Activated T-cell treated with anti-CD3 and anti-CD28 coated beads, Interleukin-2, amount 50 U/mL, for 1 hour (primary cell): ENCODE measurements around the gene LYSMD4.

Experiments
- DNase-seq: peaks from one replicate; pipeline ENCODE4 v3.0.0-alpha.2; 2020

The LYSMD4 gene

DNA sequence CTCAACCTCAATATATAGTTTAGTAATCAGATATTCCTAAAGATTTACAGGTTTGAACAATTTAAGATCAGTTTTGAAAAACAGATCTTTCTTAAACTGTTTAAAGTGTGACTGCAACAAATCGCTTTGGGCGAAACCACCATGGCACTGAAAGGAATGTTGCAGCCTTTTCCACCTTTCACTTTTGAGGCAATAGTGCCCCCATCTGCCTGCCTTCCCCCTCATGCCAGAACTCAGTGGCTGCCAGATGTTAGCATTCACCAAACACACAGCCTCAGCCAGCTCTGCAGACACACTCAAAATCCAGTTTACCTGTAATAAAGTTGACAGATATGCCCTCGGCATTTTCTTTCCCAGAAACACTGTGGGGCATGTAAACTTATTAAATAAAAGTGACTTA is 3.3 kb downstream of the LYSMD4 start:
- DNase-seq: no peak

DNA sequence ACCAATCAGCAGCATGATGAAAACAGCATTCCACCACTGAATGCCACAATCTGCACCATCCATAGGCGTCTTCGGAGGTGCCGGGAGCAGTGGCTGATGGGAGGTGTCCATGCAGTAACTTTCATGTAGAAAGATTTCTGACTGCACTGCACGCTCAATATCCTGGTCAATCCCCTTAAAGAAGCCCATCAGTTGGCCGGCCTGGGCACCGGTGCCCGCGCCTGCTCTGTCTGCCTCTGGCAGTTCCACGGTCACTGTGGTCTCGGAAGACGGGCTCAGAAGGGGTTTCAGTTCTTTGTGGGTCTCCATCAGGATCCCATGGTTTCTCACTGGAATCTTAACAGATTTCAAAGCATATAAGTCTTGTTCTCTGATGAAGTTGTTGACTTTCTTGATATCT is 3.9 kb downstream of the LYSMD4 start:
- no peak for DNase-seq

DNA sequence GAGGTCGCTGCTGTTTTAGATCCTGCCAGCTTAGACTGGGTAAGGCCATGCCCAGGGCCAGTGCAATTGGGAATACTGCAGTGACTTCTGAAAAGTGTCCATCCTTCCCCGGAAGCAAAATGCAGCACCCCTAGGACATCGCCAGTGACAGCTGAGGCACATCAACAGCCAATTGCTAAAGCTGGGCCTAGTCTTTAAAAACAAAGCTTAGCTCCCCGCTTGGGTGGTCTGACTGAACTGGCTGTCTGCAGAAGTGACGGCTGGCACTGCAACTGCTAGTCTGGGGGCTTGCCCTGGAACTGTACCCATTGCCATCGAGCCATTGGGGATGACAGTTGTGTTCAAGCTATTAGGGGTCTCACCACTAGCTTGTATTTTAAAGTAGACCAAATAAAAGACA is 4.3 kb downstream of the LYSMD4 start:
- no peak for DNase-seq

DNA sequence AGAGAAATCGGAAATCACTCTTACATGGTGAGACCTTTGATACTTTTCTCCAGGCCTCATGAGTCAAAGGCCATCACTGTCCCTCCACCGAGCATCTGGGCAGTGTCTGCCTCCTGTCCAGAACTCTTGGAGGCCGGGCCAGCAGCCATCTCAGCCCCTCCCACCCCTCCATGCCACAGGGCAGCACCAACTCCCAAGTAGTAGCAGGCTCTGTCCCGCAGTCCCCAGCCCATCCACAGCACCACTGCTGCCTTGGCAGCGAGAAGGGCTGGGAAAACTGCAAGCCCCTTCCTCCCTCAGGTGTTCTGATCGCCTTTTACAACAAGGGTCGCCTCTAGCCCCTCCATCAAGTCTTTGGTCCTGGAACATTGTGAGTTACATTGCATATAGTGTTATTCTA is 5.5 kb downstream of the LYSMD4 start:
- DNase-seq: no peak

DNA sequence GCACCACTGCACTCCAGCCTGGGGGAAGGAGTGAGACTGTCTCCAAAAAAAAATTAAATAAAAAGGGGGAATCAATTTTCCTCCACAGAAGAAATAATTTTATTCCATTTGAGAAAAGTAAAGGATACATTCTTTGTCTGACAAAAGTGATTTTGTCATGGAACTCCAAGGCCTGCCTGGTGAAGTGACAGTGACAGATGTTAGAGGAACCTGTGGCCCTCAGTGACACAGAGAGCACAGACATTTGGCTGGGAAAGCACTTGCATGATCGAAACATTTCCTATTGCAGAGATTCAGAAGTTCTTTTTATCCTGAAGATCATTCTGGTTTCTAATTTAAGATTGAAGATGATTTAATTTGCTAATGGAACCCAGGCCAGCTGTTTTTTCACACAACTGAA is 5.9 kb downstream of the LYSMD4 start:
- DNase-seq: no peak

DNA sequence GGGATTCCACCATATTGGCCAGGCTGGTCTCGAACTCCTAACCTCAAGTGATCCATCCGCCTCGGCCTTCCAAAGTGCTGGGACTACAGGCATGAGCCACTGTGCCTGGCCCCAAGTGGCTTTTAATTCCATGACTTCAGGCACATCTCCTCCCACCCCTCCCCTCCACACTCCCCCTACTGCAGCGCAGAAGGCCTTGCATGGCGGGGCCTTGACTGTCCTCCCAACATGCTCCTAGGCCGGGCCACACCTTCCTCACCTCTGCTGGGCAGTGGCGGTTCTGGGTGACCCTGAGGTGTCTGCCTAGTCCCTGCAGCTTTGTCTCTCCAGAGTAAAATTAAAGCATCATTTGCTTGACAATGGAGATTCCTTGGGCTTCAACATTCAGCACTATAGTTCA is 6.9 kb downstream of the LYSMD4 start:
- no peak for DNase-seq

DNA sequence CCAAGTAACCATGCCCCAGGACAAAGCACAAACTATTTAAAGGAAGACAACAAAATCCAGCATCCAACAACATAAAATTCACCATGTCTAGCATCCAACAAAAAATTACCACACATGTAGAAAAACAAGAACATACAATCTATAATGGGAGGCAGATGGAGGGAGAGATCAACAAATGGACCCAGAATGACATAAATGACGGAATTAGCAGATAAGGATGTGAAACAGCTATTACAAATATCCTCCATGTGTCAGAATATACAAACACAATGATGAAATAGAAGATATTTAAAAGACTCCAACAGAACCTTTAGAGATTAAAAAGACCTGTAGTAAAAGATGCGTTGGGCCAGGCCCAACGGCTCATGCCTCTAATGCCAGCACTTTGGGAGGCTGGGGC is 10.8 kb downstream of the LYSMD4 start:
- no peak for DNase-seq

DNA sequence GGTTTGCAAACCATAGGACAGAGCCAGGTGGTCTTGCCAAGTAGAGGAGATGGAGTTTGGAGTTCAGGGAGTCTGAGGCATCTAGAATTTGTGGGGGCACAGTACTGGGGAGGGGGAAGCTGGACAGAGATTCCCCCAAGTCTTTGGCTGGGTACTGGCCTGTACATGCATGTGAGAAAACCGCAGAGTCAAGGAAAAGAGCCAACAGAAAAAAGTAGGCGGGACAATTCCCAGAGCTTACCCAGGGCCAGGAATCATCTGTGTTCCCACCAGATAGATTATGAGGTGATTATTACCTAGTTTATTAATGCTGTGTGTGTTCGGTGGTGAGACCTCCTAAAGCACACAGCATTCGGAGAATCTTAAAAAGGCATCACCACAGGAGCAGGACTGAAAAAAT is 11.3 kb downstream of the LYSMD4 start:
- DNase-seq: no peak

DNA sequence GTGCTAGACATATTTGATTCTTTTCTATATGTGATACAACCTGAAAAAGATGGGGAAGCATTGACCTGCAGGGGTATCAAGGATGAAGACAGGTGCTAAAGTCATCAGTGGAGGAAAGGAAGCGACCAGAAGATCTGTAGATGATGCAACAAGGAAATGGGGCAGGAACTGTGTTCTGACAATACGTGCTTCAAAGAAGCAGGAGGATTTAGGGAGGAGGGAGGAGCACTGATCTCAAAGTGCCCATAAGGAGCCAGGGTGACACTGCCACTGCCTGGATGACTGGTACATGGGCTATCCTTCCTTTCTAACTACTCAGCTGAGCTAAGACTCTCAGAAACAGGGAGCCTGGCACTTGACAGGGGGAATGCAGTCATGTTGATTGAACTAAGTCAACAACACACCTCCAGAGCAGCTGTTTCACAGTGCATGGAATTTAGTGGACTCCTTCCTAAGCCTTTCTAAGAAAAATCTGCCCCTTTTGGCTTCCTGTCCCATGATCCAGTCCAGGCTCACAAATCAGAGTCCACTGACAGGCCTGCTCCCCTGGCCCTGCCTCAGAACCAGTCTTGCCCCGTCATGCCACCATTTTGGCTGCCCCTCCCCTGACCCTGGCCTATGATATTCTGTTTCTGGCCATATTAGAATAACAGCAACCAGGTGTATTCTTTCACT is 12.0 kb downstream of the LYSMD4 start:
- no peak for DNase-seq

DNA sequence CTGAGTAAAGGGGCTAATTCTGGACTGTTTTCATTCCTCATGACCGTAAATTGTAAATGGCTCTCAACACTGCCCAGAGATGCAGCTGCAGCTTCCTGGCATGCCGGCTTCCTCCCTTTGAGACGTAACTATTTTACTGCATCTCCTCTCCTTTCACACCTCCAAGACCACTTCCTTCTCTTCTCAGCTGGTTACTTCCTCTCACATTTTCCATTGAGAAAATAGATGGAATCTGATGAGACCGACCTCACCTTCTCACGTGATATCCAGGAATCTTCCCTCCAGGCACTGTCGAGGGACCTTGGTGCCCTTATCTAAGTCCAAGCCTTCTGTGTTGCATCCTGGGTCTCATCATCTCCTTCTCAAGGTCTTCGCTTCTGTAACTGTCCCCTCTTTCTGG is 12.7 kb downstream of the LYSMD4 start:
- no peak for DNase-seq

DNA sequence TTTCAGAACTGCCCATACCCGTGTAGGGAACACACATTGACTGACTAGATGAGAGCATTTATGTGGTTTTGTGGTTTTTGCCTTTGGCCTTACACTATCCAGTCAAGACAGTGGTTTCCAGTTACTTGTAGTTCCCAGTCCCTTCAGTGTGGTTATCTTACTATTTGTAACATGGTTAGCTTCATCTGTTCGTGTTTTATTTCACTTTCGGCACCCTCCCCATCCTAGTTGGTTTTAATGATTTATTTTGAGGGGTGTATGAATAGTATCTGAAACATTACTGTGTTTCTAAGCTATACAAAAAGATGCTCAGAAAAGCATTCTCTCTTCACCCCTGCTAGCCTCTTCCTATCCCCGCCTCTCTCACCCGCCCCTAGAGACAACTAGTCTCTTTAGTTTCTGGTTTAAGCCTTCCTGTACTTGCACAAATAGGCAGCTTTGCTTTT is 14.1 kb downstream of the LYSMD4 start:
- DNase-seq: no peak

DNA sequence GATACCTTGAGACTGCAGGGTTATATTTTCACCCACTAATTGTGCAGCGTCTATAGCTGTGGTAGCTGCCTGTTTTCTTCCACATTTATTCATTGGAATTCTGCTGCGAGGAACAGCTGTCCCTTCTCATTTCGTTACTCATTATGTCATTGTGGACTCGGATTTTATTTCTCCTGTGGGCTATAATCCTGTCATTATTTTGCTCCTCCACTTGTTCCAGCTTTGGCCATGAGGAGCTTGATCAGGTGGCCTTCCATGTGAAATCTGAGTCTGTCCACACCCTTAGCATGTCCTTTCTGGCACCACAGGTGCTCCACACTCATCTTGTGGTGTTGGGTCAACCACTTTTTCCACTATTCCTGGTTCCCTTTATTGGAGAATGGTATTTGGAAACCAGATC is 14.8 kb downstream of the LYSMD4 start:
- no peak for DNase-seq

DNA sequence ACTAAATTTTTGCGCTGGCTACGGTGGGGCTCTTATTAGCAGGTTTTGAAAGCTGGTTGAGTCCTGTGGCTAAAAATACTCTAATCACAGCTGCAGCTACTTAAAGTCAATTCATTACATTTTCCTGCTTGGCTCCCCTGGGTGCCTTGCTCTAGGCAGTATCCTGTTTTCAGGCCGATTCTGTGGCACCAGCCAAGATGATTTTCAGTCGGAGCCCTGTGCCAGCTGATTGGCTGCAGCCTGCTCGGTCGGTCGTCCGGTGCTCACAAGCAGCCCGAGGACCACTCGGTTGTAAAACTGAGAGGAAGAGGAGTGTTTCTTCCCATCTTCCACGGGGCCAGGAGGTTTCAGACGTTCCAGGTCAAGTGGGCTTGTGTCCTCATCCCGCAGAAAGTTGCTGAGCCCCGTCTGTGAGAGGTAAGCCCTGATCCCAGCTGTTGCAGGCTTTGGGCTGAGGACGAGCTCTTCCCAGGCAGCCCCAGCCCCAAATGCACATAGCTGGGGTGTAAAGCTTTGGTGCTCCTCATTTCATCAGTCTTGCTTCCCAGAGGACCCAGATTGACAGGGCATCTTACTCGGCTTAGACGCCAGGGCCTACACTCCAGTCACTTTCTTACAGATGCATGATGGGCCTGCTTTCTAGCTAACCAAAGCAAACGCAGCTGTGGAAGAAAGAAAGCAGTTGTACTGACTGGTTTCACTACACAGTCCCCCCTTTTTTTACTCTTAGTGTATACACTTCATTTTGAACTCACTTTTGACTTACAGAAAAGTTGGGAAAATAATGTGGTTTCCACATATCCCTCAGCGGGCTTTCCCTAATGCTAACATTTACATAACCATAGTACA is 15.9 kb downstream of the LYSMD4 start:
- DNase-seq: no peak

DNA sequence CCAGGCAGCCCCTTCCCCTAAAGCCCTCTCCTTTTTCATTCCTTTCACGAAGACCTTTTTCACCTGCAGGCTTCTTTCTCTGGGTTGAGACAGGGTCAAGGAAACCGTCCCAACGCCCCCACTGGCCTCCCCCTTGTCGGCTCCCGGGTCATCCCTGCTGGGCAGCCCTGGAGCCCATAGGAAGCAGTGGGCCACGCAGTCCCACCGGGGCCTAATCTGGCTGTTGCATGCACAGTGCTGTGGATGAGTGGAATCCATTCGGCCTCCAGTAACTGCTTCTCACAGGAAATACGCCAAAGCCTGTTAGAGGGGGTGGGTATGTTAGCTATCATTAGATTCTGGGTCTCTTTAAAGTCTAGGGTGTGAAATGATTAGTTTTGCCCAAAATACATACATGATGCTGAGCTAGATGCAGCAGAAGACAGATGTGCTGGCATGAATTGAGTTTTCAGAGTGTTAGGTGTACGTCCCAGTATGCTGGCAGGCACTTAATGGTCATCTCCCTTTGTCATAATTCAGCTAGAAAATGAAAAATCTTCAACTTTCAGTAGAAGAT is 16.6 kb downstream of the LYSMD4 start:
- DNase-seq: no peak

DNA sequence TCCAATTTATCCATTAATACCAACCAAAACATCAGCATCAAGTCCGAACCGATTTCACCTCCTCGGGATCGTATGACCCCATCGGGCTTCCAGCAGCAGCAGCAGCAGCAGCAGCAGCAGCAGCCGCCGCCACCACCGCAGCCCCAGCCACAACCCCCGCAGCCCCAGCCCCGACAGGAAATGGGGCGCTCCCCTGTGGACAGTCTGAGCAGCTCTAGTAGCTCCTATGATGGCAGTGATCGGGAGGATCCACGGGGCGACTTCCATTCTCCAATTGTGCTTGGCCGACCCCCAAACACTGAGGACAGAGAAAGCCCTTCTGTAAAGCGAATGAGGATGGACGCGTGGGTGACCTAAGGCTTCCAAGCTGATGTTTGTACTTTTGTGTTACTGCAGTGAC is 20.8 kb downstream of the LYSMD4 start:
- no peak for DNase-seq

DNA sequence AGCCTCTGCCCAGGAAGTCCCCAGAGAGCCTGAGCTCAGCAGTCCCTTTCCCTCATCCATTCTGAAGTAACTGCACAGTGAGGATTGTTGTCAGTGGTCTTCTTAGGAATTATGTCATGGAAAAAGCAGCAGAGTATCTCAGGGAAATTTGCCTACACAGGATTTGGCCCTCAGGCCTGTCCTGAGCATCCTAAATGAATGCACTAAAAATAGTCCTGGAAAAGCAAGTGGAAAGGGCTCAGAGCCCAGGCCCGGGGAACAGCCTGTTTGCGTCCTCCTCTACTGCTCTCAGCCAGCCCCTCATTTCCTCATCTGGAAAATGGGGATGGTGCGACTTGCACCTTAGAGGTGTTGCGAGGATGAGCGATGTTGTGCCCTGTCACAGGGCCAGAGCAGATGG is 21.6 kb downstream of the LYSMD4 start:
- DNase-seq: no peak

DNA sequence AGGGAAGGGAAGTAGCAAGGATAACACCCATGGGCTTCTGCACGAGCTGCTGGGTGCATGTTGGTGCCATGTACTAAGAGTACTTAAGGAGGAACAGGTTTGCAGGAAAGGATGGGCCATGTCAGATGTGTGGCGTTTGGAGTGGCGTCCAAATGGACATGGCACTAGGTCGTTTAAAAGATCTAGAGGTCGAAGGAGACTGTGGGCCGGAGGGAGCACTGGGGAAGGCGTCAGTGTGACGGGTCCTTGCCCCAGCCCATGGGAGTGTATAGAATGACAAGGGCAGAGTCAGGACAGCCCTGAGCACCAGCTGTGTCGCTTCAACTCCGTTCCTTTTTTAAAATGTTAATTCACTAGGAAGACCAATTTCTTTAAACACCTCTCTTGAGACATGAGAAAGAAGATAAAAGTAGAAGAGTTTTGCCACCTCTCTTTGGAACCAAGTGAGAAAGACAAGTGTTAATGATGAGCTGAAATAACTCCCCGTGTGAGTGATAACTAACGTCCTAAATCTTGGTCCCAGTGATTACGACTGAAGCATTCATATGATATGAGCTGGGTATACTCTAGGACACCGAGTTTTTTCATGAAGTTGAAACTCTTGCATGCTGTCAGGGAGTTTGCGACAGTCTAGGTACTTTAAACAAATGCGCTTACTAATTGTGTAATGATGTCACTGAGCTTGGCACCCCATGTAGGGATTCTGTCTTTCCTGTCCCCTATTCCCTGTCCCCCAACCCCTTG is 23.8 kb downstream of the LYSMD4 start:
- DNase-seq: no peak

DNA sequence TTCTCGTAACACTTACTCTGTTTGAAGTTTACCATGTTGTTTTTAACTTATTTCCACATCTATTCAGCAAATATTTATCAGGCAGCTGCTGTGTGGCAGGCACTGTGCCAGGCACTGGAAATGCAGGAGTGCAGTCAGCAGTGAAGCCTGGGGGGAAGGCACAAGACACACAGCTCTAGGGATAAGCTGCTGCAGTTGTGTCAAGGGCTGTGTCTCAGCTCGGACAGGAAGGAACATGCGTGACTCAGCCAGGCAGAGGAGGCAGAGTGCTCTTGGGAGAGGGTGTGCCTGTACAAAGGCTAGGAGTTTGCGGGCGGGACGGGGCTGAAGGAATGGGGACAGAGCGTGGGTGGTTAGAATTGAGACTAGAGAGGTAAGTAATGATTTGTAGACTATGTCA is 24.7 kb downstream of the LYSMD4 start:
- no peak for DNase-seq

DNA sequence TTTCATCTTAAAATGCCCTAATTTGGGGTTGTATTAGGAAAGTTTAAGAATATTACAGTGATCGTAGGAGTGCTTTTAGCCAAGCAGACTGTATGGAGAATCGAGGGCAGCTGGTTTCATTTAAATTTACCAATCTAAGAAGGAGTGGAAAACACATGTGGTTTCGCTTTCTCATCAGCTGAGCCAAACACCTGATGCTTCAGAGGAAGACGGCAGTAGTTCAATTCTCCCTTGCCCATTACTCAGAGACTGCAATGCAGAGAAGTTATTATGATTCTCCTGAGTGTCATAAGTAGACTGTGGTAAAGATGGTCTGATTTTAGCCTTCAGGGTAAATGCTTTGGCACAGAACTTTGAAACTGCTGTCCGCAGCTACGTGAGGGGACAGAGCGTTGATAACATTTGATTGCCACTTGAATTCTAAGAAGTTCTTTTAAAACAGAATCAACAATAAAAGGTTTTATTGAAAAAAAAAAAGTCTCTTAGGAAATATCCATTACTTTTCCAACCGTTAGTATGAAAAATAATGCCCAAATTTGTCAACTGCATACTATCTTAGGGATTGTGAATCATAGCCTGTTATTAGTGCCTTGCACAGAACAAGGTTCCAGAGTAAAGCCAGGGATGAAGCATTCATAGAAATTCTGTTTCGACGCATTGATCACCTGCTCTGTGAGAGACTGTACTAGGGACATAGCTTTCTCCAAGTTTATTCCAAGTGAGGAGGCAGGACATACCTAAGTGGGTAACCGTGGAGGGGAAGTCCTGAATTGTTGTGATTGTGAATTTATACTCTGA is 25.6 kb downstream of the LYSMD4 start:
- DNase-seq: no peak

DNA sequence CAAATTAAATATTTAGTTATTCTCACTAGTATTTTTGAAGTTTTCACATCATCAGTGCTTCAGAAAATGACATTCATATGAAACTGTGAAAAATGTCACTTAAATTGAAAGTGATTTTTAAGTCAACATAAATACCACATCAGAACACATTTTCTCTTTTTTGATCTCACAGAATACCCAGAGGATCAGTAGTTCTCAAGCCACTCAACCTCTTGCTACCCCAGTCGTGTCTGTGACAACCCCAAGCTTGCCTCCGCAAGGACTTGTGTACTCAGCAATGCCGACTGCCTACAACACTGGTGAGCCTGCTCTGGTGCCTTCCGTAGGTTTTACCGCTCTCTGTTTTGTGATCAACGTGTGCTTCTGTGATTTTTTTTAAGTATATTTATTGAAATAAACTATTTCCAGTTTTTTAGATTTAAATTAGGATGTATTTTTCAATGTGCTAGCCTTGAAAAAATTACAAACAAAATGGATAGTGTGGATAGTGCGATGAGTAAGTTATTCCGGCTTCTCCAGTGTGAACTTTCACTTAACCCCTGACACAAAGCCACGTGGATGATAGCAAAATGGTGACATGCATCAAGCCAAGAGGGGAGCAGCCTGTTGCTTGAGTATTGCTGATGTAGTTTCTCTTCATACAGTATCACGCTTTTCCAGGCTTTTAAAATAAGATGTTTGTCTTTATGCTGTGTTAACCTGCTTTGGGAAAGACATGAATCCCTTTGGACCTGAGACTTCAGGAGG is 26.5 kb downstream of the LYSMD4 start:
- DNase-seq: no peak

DNA sequence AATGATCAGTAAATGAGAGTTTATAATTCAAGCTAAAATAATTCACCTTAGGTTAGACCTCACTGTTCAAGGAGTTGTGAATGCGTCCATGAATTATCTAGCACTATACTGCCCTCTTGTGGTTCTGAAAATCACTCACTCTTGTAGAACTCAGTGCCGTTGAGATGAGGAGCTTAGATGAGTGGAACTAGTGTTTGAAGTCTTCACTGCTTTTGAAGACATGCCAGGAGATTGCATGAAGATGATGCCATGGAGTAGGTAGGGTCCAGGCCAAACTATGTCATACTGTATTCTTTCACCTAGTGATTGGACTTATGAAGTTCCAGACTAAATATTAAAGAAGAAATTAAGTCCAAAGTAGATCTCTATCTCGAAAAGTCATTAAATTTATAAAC is 28.8 kb downstream of the LYSMD4 start:
- DNase-seq: no peak
